ENCODE results near the gene FOXP4.

DNA sequence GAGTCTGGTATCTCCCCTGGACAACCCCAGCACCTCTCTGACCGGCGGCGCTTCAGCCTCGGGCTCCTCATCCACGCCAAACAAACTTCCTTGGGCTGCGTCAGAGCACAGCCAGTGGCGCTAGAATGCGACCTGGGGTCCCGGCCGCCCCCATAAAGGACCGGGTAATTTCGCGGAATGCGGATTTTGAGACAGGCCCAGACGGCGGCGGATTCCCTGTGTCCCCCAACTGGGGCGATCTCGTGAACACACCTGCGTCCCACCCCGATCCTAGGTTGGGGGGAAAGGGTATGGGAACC lies 1.6 kb downstream of the FOXP4 start:
- TF ChIP-seq, protein P1, sequence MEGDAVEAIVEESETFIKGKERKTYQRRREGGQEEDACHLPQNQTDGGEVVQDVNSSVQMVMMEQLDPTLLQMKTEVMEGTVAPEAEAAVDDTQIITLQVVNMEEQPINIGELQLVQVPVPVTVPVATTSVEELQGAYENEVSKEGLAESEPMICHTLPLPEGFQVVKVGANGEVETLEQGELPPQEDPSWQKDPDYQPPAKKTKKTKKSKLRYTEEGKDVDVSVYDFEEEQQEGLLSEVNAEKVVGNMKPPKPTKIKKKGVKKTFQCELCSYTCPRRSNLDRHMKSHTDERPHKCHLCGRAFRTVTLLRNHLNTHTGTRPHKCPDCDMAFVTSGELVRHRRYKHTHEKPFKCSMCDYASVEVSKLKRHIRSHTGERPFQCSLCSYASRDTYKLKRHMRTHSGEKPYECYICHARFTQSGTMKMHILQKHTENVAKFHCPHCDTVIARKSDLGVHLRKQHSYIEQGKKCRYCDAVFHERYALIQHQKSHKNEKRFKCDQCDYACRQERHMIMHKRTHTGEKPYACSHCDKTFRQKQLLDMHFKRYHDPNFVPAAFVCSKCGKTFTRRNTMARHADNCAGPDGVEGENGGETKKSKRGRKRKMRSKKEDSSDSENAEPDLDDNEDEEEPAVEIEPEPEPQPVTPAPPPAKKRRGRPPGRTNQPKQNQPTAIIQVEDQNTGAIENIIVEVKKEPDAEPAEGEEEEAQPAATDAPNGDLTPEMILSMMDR (IDR thresholded peaks at IDR 0.05 in 2 of 3, conservative IDR thresholded peaks at IDR 0.05 in 1 of 3; ENCODE audit: borderline replicate concordance in 1 of 3, insufficient read depth in 1 of 3, low read depth in 2 of 3, low read length in 2 of 3) = no peak
- TF ChIP-seq SP1 (IDR thresholded peaks at IDR 0.05; ENCODE audit: low read depth) = no peak
- no peak for TF ChIP-seq FOSL1 (IDR thresholded peaks at IDR 0.05; ENCODE audit: low read depth)

Data from HCT116 (cell line).